PFSK-1 (cell line): ENCODE data around the gene LPA.

Experiments
- FOXP2 ChIP-seq: optimal IDR thresholded peaks from 2 replicates; pipeline ENCODE3; 2011; ENCODE audit warnings: borderline replicate concordance, control low read depth, inconsistent platforms; ENCODE audit not compliant: insufficient read depth; ENCODE audit errors: extremely low read length, extremely low read depth
- POLR2AphosphoS5 ChIP-seq: IDR thresholded peaks from 2 replicates; pipeline ENCODE4 v1.6.1; 2012; ENCODE audit warnings: low read depth, mild to moderate bottlenecking, control low read depth, low read length, moderate library complexity
- SIN3A ChIP-seq: IDR thresholded peaks from 2 replicates; pipeline ENCODE4 v1.6.1; 2012; ENCODE audit warnings: mild to moderate bottlenecking, low read length, moderate library complexity, borderline replicate concordance; ENCODE audit not compliant: insufficient read depth
- TAF1 ChIP-seq: IDR thresholded peaks from 2 replicates; pipeline ENCODE4 v1.6.1; 2012; ENCODE audit warnings: low read length, control low read depth, borderline replicate concordance; ENCODE audit not compliant: insufficient read depth
- TF ChIP-seq, protein P1 (sequence below), 2 experiments: IDR thresholded peaks; 2 replicates each; pipeline versions ENCODE4 v1.6.1 to v1.8.0; 2011 to 2012; ENCODE audit warnings: low read depth in 2 of 2, low read length in 2 of 2, control low read depth in 1 of 2, inconsistent platforms in 1 of 2, mild to moderate bottlenecking in 1 of 2, moderate library complexity in 1 of 2; ENCODE audit not compliant: insufficient read depth in 1 of 2

The LPA gene

DNA sequence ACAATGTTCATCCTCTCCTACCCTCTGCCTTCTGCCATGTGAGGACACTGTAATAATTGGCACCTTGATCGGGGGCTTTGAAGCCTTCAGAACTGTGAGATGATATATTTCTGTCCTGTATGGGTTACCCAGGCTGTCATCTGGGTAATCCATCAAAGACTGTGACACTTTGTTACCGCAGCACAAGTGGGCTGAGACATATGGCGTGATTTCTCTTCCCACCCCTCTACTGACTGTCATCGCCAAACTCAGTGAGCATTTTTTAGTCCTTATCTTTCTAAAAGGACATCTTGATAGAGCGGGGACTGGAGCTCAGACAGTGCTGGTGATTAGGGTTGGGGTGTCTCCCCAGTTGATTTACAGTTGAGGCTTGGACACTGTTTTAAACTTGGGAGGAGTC is 27.5 kb upstream of the LPA start:
- TF ChIP-seq SIN3A (no peak), POLR2AphosphoS5 (no peak), TAF1 (no peak), FOXP2 (no peak)
- TF ChIP-seq, protein P1, sequence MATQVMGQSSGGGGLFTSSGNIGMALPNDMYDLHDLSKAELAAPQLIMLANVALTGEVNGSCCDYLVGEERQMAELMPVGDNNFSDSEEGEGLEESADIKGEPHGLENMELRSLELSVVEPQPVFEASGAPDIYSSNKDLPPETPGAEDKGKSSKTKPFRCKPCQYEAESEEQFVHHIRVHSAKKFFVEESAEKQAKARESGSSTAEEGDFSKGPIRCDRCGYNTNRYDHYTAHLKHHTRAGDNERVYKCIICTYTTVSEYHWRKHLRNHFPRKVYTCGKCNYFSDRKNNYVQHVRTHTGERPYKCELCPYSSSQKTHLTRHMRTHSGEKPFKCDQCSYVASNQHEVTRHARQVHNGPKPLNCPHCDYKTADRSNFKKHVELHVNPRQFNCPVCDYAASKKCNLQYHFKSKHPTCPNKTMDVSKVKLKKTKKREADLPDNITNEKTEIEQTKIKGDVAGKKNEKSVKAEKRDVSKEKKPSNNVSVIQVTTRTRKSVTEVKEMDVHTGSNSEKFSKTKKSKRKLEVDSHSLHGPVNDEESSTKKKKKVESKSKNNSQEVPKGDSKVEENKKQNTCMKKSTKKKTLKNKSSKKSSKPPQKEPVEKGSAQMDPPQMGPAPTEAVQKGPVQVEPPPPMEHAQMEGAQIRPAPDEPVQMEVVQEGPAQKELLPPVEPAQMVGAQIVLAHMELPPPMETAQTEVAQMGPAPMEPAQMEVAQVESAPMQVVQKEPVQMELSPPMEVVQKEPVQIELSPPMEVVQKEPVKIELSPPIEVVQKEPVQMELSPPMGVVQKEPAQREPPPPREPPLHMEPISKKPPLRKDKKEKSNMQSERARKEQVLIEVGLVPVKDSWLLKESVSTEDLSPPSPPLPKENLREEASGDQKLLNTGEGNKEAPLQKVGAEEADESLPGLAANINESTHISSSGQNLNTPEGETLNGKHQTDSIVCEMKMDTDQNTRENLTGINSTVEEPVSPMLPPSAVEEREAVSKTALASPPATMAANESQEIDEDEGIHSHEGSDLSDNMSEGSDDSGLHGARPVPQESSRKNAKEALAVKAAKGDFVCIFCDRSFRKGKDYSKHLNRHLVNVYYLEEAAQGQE (IDR thresholded peaks at IDR 0.05; ENCODE audit: insufficient read depth in 1 of 2, low read depth in 2 of 2, low read length in 2 of 2): no peak

DNA sequence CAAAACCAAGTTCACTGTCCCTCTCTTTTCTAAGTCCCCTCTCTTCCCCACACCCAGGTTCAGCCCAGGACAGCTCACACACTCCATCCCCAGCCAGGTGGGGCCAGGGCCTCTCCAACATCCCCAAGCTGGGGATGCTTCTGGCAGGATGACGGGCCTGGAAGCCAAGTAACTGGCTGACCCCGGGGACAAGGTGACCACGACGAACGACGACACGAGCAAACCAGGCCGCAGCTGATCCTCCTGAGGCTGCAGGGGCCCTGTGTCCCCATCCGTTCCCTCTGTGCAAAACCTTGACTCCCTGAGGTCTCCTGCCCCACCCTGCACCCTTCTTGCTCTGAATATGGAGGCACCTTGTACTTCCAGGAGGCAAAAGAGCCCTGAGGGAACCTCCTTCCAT is 26.4 kb upstream of the LPA start:
- no peak for TF ChIP-seq SIN3A
- TF ChIP-seq, protein P1 (IDR thresholded peaks at IDR 0.05; ENCODE audit: insufficient read depth in 1 of 2, low read depth in 2 of 2, low read length in 2 of 2): no peak
- no peak for TF ChIP-seq POLR2AphosphoS5
- TF ChIP-seq TAF1: no peak
- no peak for TF ChIP-seq FOXP2

DNA sequence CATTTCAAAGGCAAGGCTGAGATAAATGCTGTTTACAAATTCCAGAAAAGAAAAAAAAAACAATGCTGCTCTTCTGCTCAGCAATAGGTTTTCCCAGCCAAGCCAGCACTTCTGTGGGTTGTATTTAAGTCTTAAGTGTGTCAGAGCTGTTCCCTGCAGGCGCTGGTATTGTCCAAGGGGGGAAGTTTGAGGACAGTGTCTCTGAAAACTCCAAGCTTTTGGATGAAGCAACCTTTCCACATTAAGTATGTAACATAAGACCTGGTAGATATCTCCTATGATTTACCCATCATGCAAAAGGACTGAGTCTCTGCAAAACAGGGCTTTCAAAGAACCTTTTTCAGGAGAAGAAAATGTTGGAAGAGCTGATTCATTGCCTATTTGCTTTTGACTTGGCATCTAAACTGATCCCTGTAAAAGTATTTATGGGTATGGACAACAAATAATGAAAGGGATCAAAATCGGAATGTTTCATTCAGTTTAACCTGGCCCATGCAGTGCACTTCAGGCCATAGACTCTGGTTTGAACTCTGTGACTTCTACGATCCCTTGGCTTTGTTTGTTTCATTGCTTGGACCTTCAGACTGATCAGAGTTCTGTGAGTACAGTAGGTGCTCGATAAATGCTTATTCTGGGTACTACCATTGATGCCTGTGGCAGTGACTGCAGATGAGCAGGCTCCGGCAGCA is 21.8 kb upstream of the LPA start:
- TF ChIP-seq SIN3A (no peak), FOXP2 (no peak), TAF1 (no peak), POLR2AphosphoS5 (no peak)
- TF ChIP-seq, protein P1 (IDR thresholded peaks at IDR 0.05; ENCODE audit: insufficient read depth in 1 of 2, low read depth in 2 of 2, low read length in 2 of 2): no peak

DNA sequence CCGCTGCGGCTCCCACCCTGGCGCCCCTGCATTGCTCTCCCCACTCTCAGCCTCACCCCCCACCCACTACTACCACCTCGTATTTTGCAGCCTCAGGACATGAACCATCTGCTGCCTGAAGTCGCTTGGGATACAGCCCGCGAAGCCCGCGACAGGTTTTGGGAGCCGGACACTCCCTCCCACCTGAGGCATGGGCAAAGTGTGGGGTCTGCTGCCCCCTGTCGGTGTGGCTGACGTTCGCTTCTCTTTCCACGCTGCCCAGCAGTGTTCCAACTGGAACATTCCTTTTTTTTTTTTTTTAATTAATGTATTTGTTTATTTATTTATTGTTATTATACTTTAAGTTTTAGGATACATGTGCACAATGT is 15.3 kb upstream of the LPA start:
- TF ChIP-seq POLR2AphosphoS5 (no peak), TAF1 (no peak), FOXP2 (no peak), SIN3A (no peak)
- TF ChIP-seq, protein P1 (IDR thresholded peaks at IDR 0.05; ENCODE audit: insufficient read depth in 1 of 2, low read depth in 2 of 2, low read length in 2 of 2): no peak
